HUES64 (cell line): ENCODE measurements around the gene MAGI2.
A peak's percentile ranks its signal among the peaks of the same experiment; 100 is the strongest.

Experiments
- H3K27ac ChIP-seq: 2 replicates; pipeline ENCODE4 v1.7.0; 2013; ENCODE audit warnings: low read depth, low read length, inconsistent platforms
- H3K27me3 ChIP-seq: 2 replicates; pipeline ENCODE4 v1.6.1; 2013; ENCODE audit warnings: mild to moderate bottlenecking, low read length; ENCODE audit not compliant: insufficient read depth
- H3K36me3 ChIP-seq: 2 replicates; pipeline ENCODE4 v1.6.1; 2013; ENCODE audit warnings: mild to moderate bottlenecking, low read length; ENCODE audit not compliant: insufficient read depth
- H3K4me1 ChIP-seq: 2 replicates; pipeline ENCODE4 v1.6.1; 2013; ENCODE audit warnings: mild to moderate bottlenecking, low read length, moderate library complexity; ENCODE audit not compliant: insufficient read depth
- H3K4me3 ChIP-seq: 2 replicates; pipeline ENCODE4 v1.5.1; 2013; ENCODE audit warnings: mild to moderate bottlenecking, low read length, moderate library complexity
- H3K9ac ChIP-seq: 2 replicates; pipeline ENCODE4 v1.6.1; 2013; ENCODE audit warnings: mild to moderate bottlenecking, low read depth, low read length
- H3K9me3 ChIP-seq: 2 replicates; pipeline ENCODE4 v1.6.1; 2013; ENCODE audit warnings: low read depth, low read length; ENCODE audit not compliant: insufficient read depth
- WGBS: fragments of 150-250, 120-280 bp; methylation state at CpG from one replicate; pipeline ENCODE4 v1.1.7; 2013; ENCODE audit warnings: missing lambda C conversion rate; 5-methylcytosine and 5-hydroxymethylcytosine counted together

Gene MAGI2

DNA sequence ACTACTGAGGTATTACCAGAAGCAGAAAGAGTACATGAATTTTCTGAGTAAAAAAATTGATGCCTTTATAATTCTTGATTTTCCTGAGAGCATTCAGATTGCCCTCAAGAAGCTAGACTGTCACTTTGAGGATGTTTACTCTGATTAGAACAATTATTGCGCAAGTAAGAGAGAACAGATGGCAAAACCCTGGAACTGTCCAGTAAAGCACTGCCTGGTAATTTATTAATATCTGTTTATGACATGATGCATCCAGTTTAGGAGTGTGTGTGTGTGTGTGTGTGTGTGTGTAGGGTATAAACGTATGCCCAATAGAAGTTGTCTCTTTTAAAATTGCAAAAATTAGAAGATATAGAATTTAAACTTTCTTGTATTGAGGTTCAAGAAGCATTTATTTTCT, 1275.1 kb downstream of the MAGI2 start:
- peaks cover 11% of the 10 kb centered on the region; the same call in 1 of the 2 replicates for H3K4me1 ChIP-seq
- 92% methylated on average over 2 of the region's 2 CpGs for whole genome bisulfite sequencing
- H3K27ac ChIP-seq: no peak overlapping the region
- H3K9me3 ChIP-seq: no peaks in the 10 kb centered on the region
- H3K27me3 ChIP-seq: no peaks in the 10 kb centered on the region
- no peaks in the 10 kb centered on the region for H3K36me3 ChIP-seq
- H3K9ac ChIP-seq: no peak overlapping the region
- no peak overlapping the region for H3K4me3 ChIP-seq

DNA sequence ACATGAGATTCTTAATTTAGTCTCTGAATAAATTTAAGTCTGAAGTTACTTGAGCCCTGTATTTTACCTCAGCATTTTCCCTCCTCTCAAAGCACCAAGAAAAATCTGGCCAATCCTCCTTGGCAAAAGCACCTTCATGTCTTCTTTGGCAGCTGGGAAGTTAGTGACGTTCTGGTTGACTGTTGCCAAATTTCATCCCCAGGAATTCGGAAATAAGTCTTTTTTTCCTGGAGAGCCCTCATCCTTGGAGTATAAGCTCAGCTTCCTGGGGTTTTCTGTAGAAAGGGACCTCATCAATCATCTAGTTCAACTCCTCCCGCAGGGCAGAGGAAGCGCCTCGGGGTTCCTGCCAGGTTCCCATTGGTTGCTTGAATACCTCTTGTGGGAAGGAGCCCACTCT, 1277.3 kb downstream of the MAGI2 start:
- 86% methylated on average over 5 of the region's 5 CpGs for WGBS
- no peak overlapping the region for H3K27ac ChIP-seq

DNA sequence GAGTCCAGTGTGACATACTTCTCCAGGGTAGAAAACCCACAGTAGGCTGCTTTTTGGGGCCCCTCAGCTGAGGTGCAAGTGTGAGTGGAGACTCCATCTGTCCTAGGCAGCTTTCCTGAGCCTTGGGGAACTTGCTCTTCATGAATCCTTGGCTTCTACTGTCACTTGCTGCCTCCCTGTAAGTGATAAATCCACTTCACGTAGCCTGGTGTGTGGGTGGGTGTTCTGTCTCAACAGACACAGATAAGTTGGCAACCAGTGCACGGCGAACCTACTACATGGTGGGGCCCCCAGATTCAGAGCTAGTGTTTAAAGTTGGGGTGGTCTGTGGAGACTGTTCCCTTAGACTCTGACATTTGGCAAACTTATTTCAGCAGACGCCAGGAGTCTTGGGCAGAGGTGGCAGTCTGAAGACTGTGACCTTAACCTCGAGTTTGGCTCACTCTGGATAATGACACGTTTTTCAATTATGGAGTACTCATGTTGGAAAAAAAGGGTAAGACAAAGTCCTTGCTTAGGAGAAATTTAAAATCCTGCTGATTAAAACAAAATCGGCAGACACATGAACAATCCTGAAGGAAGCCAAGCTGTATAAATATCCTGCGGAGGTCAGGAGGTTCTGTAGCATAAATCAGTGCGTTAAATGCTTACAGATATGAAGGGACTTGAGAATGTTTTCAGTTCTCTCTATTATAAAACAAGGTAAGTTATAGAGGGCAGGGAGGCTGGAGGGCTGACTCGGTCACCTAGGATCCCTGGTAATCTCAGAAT, 1278.0 kb downstream of the MAGI2 start:
- peaks cover 37% of the 10 kb centered on the region for H3K4me1 ChIP-seq
- H3K27ac ChIP-seq: no peak overlapping the region
- no peak overlapping the region for H3K9ac ChIP-seq
- H3K27me3 ChIP-seq: no peaks in the 10 kb centered on the region
- no peak overlapping the region for H3K4me3 ChIP-seq
- 93% methylated on average over 10 of the region's 10 CpGs for WGBS
- H3K36me3 ChIP-seq: no peaks in the 10 kb centered on the region
- H3K9me3 ChIP-seq: no peaks in the 10 kb centered on the region

More for the DNA sequence above, 1277.3 kb downstream of the MAGI2 start:
- Histone ChIP-seq H3K27me3 (no peaks in the 10 kb centered on the region), H3K4me1 (peaks cover 33% of the 10 kb centered on the region), H3K9ac (no peak overlapping the region), H3K4me3 (no peak overlapping the region), H3K36me3 (no peaks in the 10 kb centered on the region), H3K9me3 (no peaks in the 10 kb centered on the region)

DNA sequence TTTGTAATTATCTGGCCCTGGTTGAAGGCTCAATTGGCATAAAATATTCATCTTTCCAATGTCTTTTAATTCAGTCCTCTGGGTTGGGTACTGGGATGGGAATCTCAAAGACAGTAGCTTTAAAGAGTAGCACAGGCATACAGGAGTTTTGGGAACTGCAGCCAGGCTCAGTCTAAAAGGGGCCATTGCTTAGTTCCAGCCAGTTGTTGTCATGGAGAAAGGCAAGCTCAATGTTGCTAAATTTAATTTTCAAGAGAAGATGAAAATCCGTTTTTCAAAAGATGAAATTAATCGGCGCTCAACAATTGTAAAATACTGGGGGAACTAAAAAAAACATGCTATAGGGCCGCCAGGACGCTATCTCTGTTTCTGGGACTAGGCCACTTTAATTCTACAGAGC, 1279.8 kb downstream of the MAGI2 start:
- Histone ChIP-seq H3K27ac (no peak overlapping the region), H3K4me3 (no peak overlapping the region), H3K36me3 (no peaks in the 10 kb centered on the region), H3K4me1 (peaks cover 37% of the 10 kb centered on the region), H3K9me3 (no peaks in the 10 kb centered on the region), H3K9ac (no peak overlapping the region), H3K27me3 (no peaks in the 10 kb centered on the region)
- 74% methylated on average over 5 of the region's 5 CpGs for WGBS

DNA sequence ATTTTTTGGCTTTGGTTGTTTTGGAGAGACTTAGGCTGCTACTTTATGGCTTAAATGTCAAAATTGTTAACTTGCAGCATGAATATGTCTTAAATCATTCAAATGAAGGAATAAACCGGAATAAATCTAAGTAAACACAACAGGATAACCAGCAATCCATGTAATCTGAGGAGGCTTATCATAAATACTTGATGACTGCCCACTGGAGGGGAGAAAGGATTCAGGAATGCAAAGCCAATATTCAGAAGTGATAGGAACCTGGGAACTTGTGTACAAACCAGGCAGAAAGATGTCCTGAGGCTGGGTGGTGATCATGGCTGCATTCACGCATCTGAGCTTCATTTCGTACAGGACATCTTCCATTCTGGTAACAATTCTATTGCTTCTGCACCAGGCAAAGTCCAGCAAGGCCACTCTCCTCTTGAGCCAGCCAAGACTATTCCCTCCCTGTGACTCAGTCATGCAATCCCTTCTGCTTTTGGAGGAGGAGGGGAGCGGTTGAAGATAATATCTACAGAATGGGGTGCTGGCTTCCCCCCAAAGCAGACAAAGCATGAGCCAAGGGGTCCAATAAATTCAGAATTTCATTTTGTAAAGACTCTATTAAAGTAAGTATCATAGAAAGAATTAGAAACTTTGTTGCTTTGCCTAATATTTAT, 1280.4 kb downstream of the MAGI2 start:
- Histone ChIP-seq H3K36me3 (no peaks in the 10 kb centered on the region), H3K27ac (peak overlapping the region; percentile 42), H3K4me3 (no peak overlapping the region), H3K27me3 (no peaks in the 10 kb centered on the region), H3K9ac (no peak overlapping the region), H3K4me1 (peaks cover 37% of the 10 kb centered on the region), H3K9me3 (no peaks in the 10 kb centered on the region)
- 65% methylated on average over 3 of the region's 4 CpGs for WGBS

DNA sequence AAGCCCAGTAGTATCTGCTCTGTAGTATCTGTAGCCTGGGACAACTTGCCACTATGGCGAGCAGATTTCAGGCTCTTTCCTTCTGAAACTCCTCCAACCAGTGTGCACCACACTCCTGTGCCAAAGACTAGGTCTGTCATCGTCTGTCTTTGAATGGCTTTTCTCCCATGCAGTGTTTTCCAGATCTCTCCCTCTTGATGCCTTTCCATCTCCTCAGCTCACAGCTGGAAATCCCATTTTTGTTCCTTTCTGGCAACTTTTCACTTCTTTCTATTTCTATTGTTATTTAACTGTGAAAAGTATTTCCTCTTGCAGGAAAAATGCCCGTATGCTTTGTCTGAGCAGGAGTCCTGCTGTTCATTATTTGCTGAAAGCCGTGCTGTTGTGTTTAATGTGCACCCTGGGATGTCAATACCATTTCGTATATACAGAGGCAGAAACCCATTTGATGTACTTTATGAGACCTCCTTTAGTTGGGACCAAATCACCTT, 1281.2 kb downstream of the MAGI2 start:
- Histone ChIP-seq H3K4me1 (peaks cover 37% of the 10 kb centered on the region), H3K4me3 (no peak overlapping the region), H3K36me3 (no peaks in the 10 kb centered on the region; the same call in 1 of the 2 replicates), H3K27ac (peak overlapping the region; percentile 65), H3K27me3 (no peaks in the 10 kb centered on the region), H3K9me3 (no peaks in the 10 kb centered on the region), H3K9ac (0 out of 2 replicates have a peak overlapping the region, but pooled peaks have one; percentile 10)
- 29% methylated on average over 5 of the region's 5 CpGs for WGBS

DNA sequence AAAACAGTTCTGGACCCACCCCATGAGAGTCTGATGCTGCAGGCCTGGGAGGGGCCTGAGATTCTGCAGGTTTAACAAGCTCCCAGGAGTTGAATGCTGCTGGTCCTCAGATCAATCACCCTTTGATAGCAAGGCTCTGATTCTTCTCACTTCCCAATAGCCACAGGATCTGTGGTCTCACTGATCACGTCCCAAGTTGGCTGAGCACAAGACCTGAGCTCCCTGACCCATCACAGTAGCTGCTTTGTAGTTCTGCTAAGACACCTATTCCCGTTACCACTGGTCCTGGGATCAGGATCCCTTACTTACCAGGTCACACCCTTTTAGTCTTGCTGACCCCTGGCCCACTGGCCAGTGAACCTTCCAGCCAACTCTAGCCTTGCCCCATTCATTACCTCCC, 1282.1 kb downstream of the MAGI2 start:
- no peaks in the 10 kb centered on the region for H3K27me3 ChIP-seq
- H3K36me3 ChIP-seq: no peaks in the 10 kb centered on the region; the same call in 1 of the 2 replicates
- H3K9ac ChIP-seq: no peak overlapping the region
- H3K4me1 ChIP-seq: peaks cover 37% of the 10 kb centered on the region
- WGBS: 85% methylated on average over 2 of the region's 2 CpGs
- H3K9me3 ChIP-seq: no peaks in the 10 kb centered on the region
- H3K27ac ChIP-seq: peak overlapping the region; percentile 65; the same call in 1 of the 2 replicates
- no peak overlapping the region for H3K4me3 ChIP-seq

DNA sequence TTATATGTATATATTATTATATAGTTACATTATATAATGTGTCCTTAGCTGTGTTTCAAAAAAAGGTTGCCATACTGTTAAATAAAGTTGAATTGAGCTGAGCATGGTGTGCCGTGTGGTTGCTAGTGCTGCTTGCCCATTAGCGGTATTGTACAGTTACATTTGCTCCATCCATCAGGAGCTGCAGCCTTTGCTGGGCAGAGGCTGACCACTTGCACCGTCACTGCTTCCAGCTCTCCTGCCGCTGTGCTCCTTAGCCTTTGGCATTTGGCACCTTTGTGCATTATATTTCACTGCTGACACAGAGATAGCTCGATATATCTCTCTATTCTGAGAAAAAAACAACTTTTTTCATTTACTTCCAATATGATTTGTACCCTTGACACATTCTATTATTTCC, 1282.7 kb downstream of the MAGI2 start:
- H3K4me1 ChIP-seq: peaks cover 39% of the 10 kb centered on the region
- WGBS: 95% methylated on average over 5 of the region's 5 CpGs
- H3K27me3 ChIP-seq: no peaks in the 10 kb centered on the region

DNA sequence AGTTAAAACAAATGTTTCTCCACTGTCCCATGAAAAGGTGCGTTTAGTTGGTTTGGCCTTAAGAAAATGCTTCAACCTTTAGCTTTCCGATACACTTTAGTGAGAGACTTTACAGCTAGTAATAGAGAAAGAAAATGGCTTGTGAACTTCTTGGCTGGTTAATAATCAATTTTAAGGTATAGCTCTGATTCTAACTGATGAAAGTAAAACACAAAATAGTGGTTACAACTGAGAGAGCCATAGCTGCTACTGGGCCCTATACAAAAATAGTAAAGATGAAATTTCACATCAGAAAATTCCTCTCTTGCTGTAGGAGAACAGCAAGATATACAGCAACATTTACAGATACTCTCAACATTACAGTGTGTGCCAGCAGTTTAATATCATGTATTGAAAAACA, 1283.5 kb downstream of the MAGI2 start:
- no peak overlapping the region for H3K4me3 ChIP-seq
- 100% methylated on average over 2 of the region's 2 CpGs for WGBS
- H3K9ac ChIP-seq: no peak overlapping the region
- peaks cover 45% of the 10 kb centered on the region for H3K4me1 ChIP-seq
- no peak overlapping the region for H3K27ac ChIP-seq
- H3K9me3 ChIP-seq: no peaks in the 10 kb centered on the region
- H3K36me3 ChIP-seq: no peaks in the 10 kb centered on the region; the same call in 1 of the 2 replicates
- no peaks in the 10 kb centered on the region for H3K27me3 ChIP-seq

More for the DNA sequence above, 1282.7 kb downstream of the MAGI2 start:
- no peaks in the 10 kb centered on the region; the same call in 1 of the 2 replicates for H3K36me3 ChIP-seq
- no peaks in the 10 kb centered on the region for H3K9me3 ChIP-seq
- no peak overlapping the region for H3K4me3 ChIP-seq
- no peak overlapping the region for H3K27ac ChIP-seq
- no peak overlapping the region for H3K9ac ChIP-seq

DNA sequence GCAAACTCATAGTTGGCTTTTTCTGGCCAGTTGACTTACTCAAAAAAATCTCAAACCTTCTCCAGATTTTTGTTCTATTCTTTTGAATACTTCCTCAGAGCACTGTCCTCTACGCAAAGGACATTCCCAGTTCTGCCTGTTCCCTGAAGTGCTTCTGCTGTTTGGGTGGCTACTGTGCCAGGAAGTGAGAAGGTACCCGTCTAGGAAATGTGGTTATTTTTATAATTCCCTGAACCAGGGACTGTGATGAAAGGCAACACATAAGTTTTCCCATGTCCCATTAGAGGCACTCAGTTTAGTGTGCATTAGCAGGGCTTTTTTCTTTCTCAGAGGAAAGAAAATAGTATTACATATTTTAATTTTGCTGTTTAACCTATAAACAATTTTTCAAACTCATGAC, 1284.6 kb downstream of the MAGI2 start:
- H3K27ac ChIP-seq: no peak overlapping the region
- no peaks in the 10 kb centered on the region for H3K9me3 ChIP-seq
- H3K4me3 ChIP-seq: no peak overlapping the region
- no peak overlapping the region for H3K9ac ChIP-seq
- WGBS: 90% methylated on average over 2 of the region's 2 CpGs
- H3K27me3 ChIP-seq: no peaks in the 10 kb centered on the region
- peaks cover 44% of the 10 kb centered on the region for H3K4me1 ChIP-seq
- H3K36me3 ChIP-seq: no peaks in the 10 kb centered on the region; the same call in 1 of the 2 replicates

DNA sequence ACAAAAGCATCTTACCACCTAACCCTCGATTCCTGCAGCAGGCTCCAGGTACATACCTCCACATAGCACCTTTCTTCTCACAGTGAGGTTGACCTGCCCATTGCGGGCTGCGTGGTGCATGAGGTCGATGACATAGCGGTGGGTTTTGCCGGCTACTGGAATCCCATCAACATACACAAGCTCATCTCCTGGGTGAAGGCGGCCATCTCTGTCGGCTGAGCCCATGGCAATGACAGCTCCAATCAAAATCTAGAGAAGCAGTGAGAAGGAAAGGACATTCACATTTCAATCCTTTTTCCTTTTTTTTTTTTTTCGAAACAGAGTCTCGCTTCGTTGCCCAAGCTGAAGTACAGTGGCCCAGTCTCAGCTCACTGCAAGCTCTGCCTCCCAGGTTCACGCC, 1285.6 kb downstream of the MAGI2 start:
- Histone ChIP-seq H3K9ac (no peak overlapping the region), H3K9me3 (no peaks in the 10 kb centered on the region), H3K4me1 (peaks cover 34% of the 10 kb centered on the region), H3K4me3 (no peak overlapping the region), H3K36me3 (no peaks in the 10 kb centered on the region; the same call in 1 of the 2 replicates), H3K27ac (no peak overlapping the region), H3K27me3 (no peaks in the 10 kb centered on the region)
- 94% methylated on average over 10 of the region's 12 CpGs for WGBS
